AG09319 (cell line): Measurements from ENCODE around the gene MAP2K7.
"Not testable (repeated sequence)": the region's sequence is repeated elsewhere in the genome, so short reads cannot be mapped to it uniquely, and the experiment has no call there.

ENCODE experiments used
- DNase-seq: peaks from one replicate; pipeline ENCODE4 v3.0.0-alpha.2; 2010; ENCODE audit warnings: low read depth; ENCODE audit errors: extremely low read depth
- CTCF ChIP-seq: IDR thresholded peaks from 2 replicates; pipeline ENCODE4 v1.5.1; 2011; ENCODE audit warnings: low read depth, mild to moderate bottlenecking, inconsistent platforms, low read length, moderate library complexity

MAP2K7 gene

GRCh38 chr19:7903244-7904073, at the start of gene MAP2K7:
Gene MAP2K7 (plus strand): TSS chr19:7903877. CDS start chr19:7903945, 68 bp downstream.
- TF ChIP-seq CTCF = peak; percentile 52
- peak; percentile 98 for DNase-seq

GRCh38 chr19:7855426-7856108, 48.1 kb upstream of the MAP2K7 start:
- TF ChIP-seq CTCF = no peak
- no peak for DNase-seq

- TF ChIP-seq CTCF = no peak
- no peak for DNase-seq
Measured at GRCh38 chr19:7856109-7856591, 47.5 kb upstream of the MAP2K7 start.

- no peak for DNase-seq
- no peak for TF ChIP-seq CTCF
Measured at GRCh38 chr19:7856679-7857663, 46.7 kb upstream of the MAP2K7 start.

GRCh38 chr19:7857727-7858108, 46.0 kb upstream of the MAP2K7 start:
- DNase-seq = no peak
- TF ChIP-seq CTCF = no peak

GRCh38 chr19:7858109-7858770, 45.4 kb upstream of the MAP2K7 start:
- no peak for TF ChIP-seq CTCF
- no peak for DNase-seq

GRCh38 chr19:7859087-7859486, 44.6 kb upstream of the MAP2K7 start:
- DNase-seq = not testable (repeated sequence)
